ENCODE results near the gene ZNF783. TPM values are rescaled to one million over a fixed set of nuclear protein-coding genes. Genes with fewer than 3 reads are reported as not detected.
"Not testable (repeated sequence)": the region's sequence is repeated elsewhere in the genome, so short reads cannot be mapped to it uniquely, and the experiment has no call there.

The ZNF783 gene

GRCh38 chr7:149321978-149322541 lies 60.1 kb downstream of the ZNF783 start:
- Histone ChIP-seq H3K9me3 (replicated peaks; ENCODE audit: low read length) (no peaks in the 10 kb centered on the region), H3K4me2 (ENCODE audit: low read length) (peak overlapping the region; percentile 79), H3K36me3 (ENCODE audit: insufficient read depth, low read length) (no peaks in the 10 kb centered on the region), H3K27me3 (ENCODE audit: control insufficient read depth, insufficient read depth, low read length) (peaks cover 15% of the 10 kb centered on the region), H3K4me1 (ENCODE audit: control insufficient read depth, insufficient read depth, low read length) (no peaks in the 10 kb centered on the region), H3K4me3 (ENCODE audit: low read length) (peak overlapping the region; percentile 70), H3K9ac (ENCODE audit: low read depth, low read length) (peak overlapping the region; percentile 52)

DNA sequence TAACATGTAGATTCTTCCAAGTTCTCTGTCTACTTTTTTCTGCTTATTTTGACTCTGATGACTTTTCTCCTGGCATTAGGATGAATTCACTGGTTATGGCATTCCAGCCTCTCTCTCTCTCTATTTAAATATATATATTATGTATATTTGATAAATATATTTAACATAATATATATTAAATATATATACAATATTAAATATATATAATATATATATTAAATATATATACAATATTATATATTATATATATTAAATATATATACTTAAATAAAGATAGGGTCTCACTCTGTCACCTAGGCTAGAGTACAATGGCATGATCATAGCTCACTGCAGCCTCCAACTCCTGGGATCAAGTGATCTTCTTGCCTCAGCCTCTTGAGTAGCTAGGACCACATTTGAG lies 60.7 kb downstream of the ZNF783 start:
- Histone ChIP-seq H3K27me3 (ENCODE audit: control insufficient read depth, insufficient read depth, low read length) (peaks cover 11% of the 10 kb centered on the region), H3K9ac (ENCODE audit: low read depth, low read length) (no peak overlapping the region), H3K4me3 (ENCODE audit: low read length) (no peak overlapping the region), H3K4me2 (ENCODE audit: low read length) (peak overlapping the region; percentile 79), H3K9me3 (replicated peaks; ENCODE audit: low read length) (no peaks in the 10 kb centered on the region), H3K36me3 (ENCODE audit: insufficient read depth, low read length) (no peaks in the 10 kb centered on the region), H3K4me1 (ENCODE audit: control insufficient read depth, insufficient read depth, low read length) (no peaks in the 10 kb centered on the region)

DNA sequence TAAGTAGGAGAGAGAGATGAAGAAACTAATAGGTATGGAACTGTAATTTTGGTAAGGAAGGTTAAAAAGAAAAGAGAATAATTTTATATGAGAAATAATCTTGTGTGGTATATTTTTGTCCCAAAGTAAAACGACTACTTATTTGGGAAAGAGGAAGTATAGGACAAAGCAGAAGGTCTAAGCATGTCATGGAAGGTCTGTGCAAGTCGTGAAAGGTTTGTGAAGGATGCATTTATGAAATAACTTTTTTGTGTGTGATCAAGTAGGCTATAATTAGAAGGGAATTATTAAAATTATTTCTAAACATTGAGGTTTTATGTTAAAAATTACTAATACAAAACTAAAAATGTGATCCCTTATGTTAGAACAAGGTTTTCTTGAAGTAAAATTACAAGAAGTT lies 63.3 kb downstream of the ZNF783 start:
- H3K4me2 ChIP-seq (ENCODE audit: low read length): no peak overlapping the region
- no peaks in the 10 kb centered on the region for H3K36me3 ChIP-seq (ENCODE audit: insufficient read depth, low read length)
- peaks cover 2% of the 10 kb centered on the region for H3K27me3 ChIP-seq (ENCODE audit: control insufficient read depth, insufficient read depth, low read length)
- no peaks in the 10 kb centered on the region for H3K4me1 ChIP-seq (ENCODE audit: control insufficient read depth, insufficient read depth, low read length)
- H3K9me3 ChIP-seq (replicated peaks; ENCODE audit: low read length): no peaks in the 10 kb centered on the region
- H3K9ac ChIP-seq (ENCODE audit: low read depth, low read length): no peak overlapping the region
- H3K4me3 ChIP-seq (ENCODE audit: low read length): no peak overlapping the region

DNA sequence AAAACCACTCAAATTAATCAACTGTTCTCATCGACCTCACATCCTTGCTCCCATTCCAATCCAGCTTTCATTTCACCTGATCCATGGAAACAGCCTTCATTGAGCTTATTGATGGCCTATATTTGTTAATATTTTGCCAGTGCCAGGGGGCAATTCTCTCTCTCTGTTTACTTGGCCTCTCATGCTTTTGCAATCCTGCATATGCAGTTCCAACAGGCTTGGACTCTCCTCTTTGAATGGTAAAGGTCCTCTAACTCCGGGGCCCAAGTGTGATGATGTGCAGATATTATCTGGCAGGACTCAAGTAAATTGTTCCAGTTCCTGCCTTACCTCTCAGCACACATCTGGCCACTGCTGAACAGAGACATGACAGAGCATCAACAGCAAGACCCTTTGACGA lies 67.3 kb downstream of the ZNF783 start:
- Histone ChIP-seq H3K4me3 (ENCODE audit: low read length) (no peak overlapping the region), H3K9me3 (replicated peaks; ENCODE audit: low read length) (no peaks in the 10 kb centered on the region), H3K9ac (ENCODE audit: low read depth, low read length) (no peak overlapping the region), H3K4me1 (ENCODE audit: control insufficient read depth, insufficient read depth, low read length) (no peaks in the 10 kb centered on the region), H3K27me3 (ENCODE audit: control insufficient read depth, insufficient read depth, low read length) (peaks cover 2% of the 10 kb centered on the region), H3K4me2 (ENCODE audit: low read length) (no peak overlapping the region), H3K36me3 (ENCODE audit: insufficient read depth, low read length) (no peaks in the 10 kb centered on the region)

DNA sequence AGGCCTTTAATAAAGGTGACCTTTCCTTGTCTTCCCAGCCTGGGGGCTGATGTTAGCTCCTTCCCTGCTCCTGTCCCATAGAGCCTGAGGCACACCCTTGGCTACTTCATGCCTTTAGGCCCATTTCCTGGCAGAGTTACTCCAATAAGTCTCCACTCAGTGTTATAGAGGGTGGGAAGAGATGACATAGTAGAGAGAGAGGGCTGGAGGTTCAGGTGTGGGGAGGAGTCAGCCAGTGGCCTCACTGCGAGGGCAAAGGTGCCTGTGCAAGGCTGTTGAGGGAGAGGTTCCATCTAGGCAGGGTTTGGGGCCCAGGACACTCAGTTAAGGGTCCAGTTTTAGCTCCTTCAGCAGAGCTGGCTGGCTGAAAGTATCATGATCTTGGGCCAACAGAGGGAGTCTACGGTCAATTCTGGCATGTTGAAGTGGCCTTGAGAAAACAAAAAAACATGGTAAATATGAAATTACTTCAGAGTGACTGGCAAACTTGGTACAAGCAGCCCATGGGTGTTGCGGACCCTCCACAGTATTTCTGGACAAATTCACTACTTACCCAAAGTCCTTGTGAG lies 67.9 kb downstream of the ZNF783 start:
- Histone ChIP-seq H3K9ac (ENCODE audit: low read depth, low read length) (no peak overlapping the region), H3K36me3 (ENCODE audit: insufficient read depth, low read length) (no peaks in the 10 kb centered on the region), H3K9me3 (replicated peaks; ENCODE audit: low read length) (no peaks in the 10 kb centered on the region), H3K4me2 (ENCODE audit: low read length) (no peak overlapping the region), H3K4me1 (ENCODE audit: control insufficient read depth, insufficient read depth, low read length) (no peaks in the 10 kb centered on the region), H3K4me3 (ENCODE audit: low read length) (no peak overlapping the region), H3K27me3 (ENCODE audit: control insufficient read depth, insufficient read depth, low read length) (peaks cover 2% of the 10 kb centered on the region)

- no peak overlapping the region for H3K4me2 ChIP-seq (ENCODE audit: low read length)
- peaks cover 2% of the 10 kb centered on the region for H3K27me3 ChIP-seq (ENCODE audit: control insufficient read depth, insufficient read depth, low read length)
- no peaks in the 10 kb centered on the region for H3K9me3 ChIP-seq (replicated peaks; ENCODE audit: low read length)
- H3K9ac ChIP-seq (ENCODE audit: low read depth, low read length): no peak overlapping the region
- H3K4me3 ChIP-seq (ENCODE audit: low read length): no peak overlapping the region
- H3K4me1 ChIP-seq (ENCODE audit: control insufficient read depth, insufficient read depth, low read length): no peaks in the 10 kb centered on the region
- no peaks in the 10 kb centered on the region for H3K36me3 ChIP-seq (ENCODE audit: insufficient read depth, low read length)
Observed at GRCh38 chr7:149330914-149331567, 69.0 kb downstream of the ZNF783 start.

DNA sequence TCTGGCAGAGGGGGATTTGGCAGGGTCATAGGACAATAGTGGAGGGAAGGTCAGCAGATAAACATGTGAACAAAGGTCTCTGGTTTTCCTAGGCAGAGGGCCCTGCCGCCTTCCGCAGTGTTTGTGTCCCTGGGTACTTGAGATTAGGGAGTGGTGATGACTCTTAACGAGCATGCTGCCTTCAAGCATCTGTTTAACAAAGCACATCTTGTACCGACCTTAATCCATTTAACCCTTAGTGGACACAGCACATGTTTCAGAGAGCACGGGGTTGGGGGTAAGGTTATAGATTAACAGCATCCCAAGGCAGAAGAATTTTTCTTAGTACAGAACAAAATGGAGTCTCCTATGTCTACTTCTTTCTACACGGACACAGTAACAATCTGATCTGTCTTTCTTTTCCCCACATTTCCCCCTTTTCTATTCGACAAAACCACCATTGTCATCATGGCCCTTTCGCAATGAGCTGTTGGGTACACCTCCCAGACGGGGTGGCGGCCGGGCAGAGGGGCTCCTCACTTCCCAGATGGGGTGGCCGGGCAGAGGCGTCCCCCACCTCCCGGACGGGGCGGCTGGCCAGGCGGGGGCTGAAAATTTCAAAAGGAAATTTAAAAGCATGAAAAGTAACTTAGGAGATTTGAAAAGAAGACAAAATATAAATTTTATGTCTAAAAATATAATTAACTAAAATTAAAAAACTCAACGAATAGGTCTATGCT lies 70.8 kb downstream of the ZNF783 start:
- H3K4me2 ChIP-seq (ENCODE audit: low read length); H3K27me3 ChIP-seq (ENCODE audit: control insufficient read depth, insufficient read depth, low read length); H3K4me1 ChIP-seq (ENCODE audit: control insufficient read depth, insufficient read depth, low read length); H3K4me3 ChIP-seq (ENCODE audit: low read length); H3K9ac ChIP-seq (ENCODE audit: low read depth, low read length); H3K36me3 ChIP-seq (ENCODE audit: insufficient read depth, low read length); H3K9me3 ChIP-seq (replicated peaks; ENCODE audit: low read length): not testable (repeated sequence)

DNA sequence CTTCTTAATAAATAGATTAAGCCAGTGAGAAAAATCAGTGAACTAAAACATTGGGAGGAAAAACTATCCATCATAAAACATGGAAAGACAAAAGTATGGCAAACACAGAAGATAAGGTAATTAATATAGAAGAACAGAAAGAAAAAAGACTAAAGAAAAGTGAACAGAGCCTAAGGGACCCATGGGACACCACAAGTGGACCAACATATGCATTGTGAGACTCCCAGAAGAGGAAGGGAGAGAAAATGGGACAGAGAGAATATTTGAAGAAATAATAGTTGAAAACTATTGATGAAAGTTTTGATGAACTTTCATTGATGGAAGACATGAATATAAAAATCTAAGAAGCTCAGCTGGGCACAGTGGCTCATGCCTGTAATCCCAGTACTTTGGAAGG lies 71.3 kb downstream of the ZNF783 start:
- Histone ChIP-seq H3K4me1 (ENCODE audit: control insufficient read depth, insufficient read depth, low read length) (no peaks in the 10 kb centered on the region), H3K4me2 (ENCODE audit: low read length) (no peak overlapping the region), H3K27me3 (ENCODE audit: control insufficient read depth, insufficient read depth, low read length) (peaks cover 2% of the 10 kb centered on the region), H3K4me3 (ENCODE audit: low read length) (no peak overlapping the region), H3K9ac (ENCODE audit: low read depth, low read length) (no peak overlapping the region), H3K36me3 (ENCODE audit: insufficient read depth, low read length) (no peaks in the 10 kb centered on the region), H3K9me3 (replicated peaks; ENCODE audit: low read length) (no peaks in the 10 kb centered on the region)

DNA sequence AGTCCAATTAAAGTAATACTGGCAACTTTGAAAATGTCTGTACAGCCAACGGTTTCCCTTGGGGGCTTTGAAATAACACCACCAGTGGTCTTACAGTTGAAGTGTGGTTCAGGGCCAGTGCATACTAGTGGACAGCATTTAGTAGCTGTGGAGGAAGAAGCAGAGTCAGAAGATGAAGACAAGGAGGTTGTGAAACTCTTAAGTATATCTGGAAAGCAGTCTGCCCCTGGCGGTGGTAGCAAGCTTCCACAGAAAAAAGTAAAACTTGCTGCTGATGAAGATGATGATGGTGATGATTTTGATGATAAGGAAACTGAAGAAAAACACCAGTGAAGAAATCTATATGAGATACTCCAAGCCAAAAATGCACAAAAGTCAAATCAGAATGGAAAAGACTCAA lies 72.2 kb downstream of the ZNF783 start:
- H3K9ac ChIP-seq (ENCODE audit: low read depth, low read length): no peak overlapping the region
- H3K4me3 ChIP-seq (ENCODE audit: low read length): no peak overlapping the region
- no peaks in the 10 kb centered on the region for H3K9me3 ChIP-seq (replicated peaks; ENCODE audit: low read length)
- H3K27me3 ChIP-seq (ENCODE audit: control insufficient read depth, insufficient read depth, low read length): peaks cover 2% of the 10 kb centered on the region
- no peaks in the 10 kb centered on the region for H3K36me3 ChIP-seq (ENCODE audit: insufficient read depth, low read length)
- no peaks in the 10 kb centered on the region for H3K4me1 ChIP-seq (ENCODE audit: control insufficient read depth, insufficient read depth, low read length)
- no peak overlapping the region for H3K4me2 ChIP-seq (ENCODE audit: low read length)

Small RNAs within 50 kb of the gene (small RNA-seq; reads per million reads assigned to genes)
- gene AC004941.2: not detected
